Bone marrow (tissue), 2 donors: ENCODE data around the gene ZFHX3.

Source experiments
- DNase-seq, 2 donors: peaks; one replicate each; lab custom pipeline; 2025; lab: John Stamatoyannopoulos, UW

Gene ZFHX3

DNA sequence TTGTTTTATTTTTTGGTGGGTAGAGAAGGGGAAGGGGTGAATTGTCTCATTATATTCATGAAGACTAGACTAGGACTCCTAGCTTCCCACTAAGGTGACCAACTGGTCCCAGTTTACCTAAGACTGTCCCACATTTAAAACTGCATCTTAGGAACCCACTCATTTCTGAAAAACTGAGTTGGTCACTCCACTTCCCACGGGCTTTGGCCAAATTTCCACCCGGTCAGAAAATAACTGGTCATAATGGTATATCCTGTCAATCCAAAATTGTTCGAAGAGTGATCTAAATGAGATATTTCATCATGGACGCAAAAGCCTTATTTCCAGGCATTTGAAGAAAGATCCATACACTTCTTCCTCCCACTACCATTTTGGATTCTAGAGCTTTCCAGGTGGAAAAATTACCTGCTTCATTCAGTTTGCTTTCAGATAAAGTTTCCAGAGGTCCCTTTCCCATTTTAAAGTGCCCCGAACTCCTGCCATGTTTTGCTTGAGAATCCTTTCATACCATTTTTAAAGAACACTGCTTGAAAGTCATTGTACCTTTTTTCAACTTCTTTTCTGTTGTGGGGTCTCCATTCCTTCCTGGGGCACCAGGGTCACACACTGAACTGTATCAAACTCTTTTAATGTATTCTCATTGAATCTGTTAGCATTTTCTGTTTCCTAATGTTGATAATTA, 21.8 kb upstream of the ZFHX3 start:
- no peak for DNase-seq

DNA sequence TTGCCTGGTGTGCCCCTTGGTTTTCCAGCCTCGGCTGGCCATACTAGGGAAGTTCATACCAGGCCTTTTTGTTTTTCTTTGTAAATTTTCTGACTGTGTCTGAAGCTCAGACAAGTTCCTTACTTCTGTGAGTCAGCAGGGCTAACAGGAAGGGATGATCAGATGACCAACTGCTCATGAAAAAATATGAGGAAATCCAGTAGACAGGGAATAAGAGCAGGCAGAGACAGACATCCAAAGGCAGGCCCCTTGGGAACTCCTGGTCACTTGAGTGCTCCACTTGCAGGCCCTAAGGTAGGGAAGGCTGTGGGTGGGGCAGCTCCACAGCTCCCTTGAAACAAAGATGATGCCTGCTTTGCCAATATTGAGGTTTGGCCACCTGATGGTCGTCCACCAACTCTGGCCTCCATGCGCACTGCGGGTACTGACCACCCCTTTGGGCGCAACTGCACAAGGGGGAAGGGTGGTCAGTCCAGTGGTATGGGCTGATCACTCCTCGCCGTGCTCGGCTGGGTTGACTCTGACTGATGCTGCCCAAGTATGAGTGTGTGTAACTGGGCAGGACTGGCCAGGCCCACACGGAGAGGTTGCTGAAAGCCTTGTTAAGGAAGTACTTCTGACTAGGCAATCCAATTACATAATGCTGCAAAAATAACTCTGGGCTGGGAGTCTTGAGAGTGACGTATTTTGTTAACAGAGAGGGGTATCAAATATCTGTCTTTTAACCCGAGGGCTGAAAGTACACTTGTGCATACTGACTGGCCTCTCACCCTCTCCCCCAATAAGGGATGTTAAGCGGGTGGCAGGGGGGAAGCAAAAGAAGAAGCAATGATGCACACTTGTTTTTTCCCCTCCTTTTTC, 20.8 kb upstream of the ZFHX3 start:
- DNase-seq = peak in 1 of 2 donors; percentile 47

DNA sequence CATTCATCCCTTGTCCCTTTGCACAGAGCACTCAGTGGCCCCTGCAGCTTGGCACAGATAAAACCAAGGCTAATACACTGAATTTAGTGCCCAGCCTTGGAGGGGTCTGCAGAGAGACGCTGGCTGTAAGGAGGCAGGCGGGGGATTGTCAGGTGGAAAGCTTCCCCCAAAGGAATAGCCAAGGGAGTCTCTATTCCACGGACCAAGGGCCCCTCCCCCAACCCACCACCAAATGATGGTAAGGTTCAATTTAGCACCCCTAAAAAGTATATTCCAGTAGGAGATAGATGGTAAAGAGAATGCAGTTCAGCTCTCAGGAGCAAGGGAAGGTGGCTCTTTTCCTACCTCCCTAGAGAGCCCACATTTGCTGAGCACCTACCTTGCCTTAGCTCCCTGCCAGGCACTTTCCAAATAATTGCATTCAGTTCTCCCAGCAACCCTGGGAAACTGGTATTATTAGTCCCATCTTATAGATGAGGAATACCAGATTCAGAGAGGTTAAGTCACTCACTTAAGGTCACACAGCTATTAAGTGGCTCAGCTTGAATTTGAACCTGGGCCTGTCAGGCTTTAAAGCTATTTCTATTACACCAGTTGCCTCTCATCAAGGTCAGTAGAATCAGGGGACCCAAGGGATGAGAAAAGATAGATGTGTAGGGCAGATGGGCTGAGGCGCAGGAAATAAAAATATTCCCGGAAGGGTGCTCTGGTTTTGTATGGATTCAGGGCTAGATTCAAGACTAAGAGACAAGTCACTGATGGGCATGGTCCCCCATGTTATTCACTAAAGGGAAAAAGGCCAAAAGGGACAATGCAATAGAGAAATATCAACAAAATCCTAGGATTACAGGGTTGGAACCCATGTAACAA, 20.0 kb upstream of the ZFHX3 start:
- no peak for DNase-seq

DNA sequence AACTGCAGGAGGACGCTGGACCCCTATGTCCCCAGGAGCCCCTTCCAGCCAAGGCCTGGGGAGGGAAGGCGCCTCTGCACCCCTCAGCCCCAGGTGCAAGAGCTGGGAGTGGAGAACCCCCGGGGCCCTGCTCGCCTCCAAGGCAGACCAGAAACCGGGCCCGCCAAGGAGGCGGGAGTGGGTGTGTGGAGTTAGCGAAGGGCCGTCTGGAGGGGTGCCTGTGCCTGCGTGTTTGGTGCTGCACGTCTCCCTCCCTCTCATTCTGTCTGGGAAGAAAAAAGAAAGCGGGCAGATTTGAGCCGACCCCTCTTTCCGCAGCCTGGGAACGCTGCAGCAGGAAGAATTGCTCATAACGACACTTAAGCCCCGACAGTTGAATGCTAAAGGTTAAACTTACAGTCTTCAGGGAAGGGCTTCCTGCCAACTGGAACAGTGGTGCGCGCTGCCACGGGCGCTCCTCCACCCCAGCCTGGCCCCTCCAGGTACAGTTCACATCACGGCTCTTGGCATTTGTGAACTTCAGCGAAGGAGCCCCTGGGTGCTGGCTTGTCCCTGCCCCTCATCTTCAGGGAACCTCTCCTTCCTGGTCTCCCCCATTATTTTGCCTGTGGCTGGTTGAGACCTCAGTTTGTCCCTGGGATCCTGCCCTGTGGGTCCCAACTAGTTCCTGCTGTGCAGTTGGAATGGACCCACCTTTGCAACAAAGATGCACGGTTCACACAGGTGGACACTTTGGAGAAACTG, 19.2 kb upstream of the ZFHX3 start:
- DNase-seq = no peak

DNA sequence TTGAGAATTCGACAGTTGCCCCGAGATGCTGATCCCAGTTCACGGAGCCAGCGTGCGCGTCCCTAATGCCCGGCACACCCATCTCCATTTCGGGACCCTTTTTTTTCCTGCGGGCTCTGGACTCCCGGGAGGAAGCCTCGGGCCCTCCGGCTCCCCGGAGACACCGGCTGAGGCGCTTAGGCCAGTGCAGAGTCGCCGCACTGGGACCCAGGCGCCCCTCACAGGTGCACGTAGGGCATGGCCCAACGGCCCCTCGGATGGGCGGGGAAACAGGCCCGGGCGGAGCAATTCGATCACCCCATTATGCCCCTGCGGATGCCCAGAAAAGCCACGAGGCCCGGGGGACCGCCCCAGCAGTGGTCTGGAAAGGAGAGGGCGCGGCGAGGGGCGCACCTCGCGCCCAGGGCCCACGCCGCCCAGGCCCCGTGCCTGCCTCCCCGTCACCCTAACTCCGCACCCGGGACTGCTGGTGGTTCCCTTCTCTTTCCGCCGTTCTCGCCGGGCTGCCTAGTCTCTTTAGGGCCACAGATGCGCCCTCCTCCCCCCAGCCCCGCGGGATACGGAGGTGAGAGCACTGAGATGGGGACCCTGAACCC, 18.5 kb upstream of the ZFHX3 start:
- DNase-seq = no peak

DNA sequence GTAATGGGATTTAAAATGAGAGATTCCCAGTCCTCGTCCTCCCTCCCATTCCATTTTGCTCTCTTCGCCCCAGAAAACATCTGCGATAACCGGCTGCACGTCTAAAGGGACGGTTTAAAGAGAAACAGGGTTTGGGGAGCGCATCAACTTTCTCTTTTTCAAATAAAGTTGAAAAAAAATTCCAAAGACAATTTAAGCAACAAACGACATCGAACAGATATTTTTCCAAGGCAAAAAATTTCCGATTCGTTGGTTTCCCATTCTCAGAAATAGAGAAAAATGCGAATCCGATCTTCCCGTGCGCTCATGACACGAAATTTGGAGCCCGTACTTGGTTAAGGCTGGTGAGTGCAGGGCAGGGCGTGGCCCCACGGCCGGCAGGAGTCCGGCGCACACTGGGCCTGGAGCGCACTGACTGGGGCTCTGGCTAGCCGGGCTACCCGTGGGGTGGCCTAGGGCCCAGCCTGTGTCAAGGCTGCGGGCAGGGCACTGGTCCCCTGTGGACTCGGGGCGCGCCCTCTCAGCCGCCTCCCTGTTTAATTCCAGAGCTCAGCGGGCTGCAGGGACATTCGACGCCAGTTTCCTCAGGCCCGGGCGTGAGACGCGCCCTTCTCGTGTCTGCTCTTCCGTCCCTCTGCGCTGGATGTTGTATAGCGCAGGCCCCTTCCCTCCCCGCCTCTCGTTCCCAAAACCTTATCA, 17.9 kb upstream of the ZFHX3 start:
- no peak for DNase-seq

DNA sequence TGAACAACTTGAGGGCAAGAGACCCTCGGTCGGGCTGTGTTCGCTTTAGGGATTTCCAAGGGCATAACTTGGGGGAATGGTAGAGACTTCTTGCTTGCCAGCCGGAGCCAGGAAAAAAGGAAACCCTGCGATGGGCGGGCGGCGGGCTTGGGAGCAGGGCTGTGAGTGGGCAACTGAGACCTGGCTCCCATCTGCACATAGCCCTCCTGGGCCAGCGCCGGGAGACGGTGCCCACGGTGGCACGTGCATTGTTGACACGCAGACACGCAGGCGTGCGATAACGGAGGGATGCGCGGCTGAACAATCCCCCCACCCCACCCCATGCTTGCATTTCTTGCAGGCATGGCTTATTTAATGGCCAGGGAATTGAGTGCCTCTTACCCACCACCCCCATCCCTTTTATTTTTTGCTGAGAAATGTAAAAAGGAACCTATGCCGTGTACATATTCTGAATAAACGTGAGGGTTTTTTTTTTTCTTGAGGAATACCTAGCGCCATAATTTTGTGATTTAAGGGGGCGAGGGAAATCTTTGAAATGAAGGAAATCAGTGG, 17.1 kb upstream of the ZFHX3 start:
- no peak for DNase-seq

DNA sequence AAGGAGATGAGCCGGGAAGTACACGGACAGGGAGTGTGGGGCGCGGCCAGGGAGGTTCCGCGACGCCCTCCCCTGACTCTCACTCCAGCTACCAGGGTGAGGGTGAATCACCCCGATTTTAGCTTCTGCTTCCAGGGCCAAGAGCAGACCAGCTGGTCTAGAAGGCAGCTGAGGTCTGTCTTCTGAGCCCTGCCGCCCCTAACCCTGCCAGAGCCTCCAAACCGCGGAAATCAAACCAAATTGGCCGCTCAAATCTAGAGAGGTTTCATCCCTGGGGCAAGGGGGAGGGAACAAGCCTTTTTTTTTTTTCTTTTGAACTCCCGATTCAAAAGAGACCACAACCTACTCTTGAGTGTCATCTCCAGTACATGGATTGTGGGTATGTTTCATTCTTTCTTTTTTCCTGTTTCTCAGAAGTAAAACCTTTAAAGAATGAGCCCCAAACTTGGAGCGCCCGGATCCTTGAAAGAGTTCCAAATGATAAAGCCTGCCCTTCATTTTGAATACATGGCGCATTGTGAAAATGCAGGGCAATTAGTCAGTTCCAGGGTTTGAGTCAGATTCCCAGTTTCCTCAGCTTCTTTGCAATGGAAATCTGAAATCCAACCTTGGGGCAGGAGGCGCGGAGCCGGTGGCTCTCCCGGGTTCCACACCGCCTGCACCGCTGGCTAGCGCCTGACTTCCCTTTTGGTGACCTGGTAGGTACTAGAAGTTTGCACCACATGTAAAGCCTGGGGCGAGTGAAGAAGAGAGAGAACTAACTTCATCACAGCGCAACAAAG, 16.5 kb upstream of the ZFHX3 start:
- peak in 1 of 2 donors; percentile 21 for DNase-seq

DNA sequence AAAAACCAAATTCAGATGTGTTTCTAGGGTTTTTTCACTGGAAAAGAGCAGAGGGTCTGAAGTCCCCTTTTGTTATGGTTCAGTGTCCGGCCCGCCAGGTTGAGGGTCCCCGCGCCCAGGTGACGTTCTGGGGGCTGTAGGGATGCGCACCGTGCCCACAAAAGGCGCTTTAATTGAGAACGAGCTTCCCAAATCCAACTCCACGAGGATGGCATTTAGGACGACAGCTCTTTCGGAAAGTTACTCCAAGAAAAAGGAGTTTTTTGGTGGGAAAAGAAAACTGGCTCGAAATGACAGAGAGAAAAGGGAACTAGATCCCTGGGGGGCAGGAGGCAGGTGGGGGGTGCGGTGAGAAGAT, 15.9 kb upstream of the ZFHX3 start:
- no peak for DNase-seq

DNA sequence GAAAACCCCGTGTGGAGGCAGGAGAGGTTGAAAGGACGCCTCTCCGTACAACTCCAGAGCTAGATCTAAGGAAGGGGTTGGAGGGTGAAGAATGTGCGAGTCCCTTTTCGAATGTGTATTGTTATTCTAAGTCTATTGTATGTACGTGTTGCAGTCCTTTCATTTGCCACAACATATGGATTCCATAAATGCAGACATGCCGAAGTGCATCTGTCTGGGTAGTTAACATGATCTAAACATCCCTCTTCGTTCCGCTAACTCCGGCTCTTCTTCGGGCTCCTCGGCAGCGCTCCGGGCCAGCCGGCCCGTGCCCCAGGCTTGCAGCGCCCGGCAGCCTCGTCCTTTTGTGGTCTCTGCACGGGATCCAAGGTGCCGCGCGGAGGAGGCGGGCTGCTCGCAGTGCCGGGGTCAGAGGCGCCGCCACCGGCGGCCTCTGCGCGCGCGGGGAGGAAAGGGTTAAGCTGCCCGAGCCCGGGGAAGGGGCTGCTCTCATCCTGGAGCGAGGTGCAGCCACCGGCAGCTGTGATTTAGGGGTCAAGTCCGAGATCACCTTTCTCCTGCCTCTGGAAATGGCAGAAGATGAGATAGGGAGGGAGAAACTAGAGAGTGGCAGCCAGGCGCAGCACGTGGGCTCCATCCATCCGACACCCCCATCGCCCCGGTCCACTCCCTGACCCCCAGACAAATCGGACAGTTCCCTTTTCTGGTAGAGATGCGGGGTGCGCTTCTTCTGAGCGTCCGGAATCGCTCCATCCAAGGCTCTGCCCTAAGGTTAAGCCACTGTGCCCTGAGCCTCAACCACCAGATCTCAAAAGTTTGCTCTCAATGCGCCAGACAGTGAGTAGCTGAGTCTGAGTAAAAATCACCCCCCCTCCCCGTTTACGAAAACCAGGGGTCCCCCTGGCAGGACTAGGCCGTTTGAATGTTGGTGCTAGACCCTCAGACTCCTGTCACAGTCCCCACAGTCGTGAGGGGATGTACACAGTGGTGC, 15.1 kb upstream of the ZFHX3 start:
- no peak for DNase-seq

DNA sequence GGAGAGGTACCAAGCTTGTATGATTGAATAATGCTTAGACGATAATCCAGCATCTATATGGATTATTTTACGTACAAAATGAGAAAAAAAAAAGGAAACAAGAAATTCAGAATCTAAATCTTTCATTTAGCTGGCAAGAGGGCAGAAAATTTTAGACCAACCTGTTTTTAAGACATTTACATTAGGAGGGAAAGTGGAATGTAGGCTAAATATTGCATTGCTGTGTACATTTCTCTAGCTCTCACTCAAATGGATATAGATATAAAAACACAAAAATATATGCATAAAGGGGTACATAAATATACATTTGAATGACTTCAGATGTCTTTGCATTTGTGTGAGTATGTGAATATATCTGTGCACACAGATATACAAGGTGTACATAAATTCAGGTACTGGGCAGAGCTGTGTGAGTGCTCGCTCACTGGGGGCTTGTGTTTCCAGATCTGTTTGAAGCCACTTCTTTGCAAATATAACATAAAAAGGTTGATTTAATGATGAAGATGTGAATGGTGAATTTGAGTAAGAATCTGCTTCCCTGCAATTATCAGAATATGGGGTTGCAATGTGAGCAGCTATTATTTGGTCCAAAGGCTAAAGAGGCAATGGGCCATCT, 14.2 kb upstream of the ZFHX3 start:
- DNase-seq = no peak

DNA sequence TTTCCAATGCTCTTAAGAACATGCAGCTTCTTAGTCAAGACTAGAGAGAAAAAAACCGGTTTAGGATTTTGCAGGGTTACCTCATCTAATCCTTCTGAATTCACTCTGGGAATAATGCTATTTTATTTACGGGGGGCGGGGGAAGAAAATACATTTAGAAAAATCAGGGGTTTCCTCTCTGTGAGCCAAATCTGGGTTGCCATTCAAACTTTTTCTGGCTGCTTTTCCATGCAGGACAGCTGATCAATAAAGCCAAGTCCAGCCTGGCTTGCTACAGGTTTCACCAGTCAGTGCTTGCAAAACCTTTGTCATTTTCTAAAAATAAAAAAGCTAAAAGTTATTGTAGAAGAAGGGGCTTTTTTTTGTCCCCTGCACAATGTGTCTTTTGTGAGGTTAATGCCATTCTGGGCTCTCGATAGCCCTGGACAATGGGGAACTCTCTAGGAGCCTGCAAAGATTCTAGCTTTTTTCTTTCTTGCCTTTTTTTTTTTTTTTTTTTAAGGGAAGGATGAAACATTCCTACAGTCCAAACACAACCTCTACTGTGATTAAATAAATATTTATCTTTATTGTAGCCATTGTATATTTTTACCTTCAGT, 13.1 kb upstream of the ZFHX3 start:
- DNase-seq = no peak

DNA sequence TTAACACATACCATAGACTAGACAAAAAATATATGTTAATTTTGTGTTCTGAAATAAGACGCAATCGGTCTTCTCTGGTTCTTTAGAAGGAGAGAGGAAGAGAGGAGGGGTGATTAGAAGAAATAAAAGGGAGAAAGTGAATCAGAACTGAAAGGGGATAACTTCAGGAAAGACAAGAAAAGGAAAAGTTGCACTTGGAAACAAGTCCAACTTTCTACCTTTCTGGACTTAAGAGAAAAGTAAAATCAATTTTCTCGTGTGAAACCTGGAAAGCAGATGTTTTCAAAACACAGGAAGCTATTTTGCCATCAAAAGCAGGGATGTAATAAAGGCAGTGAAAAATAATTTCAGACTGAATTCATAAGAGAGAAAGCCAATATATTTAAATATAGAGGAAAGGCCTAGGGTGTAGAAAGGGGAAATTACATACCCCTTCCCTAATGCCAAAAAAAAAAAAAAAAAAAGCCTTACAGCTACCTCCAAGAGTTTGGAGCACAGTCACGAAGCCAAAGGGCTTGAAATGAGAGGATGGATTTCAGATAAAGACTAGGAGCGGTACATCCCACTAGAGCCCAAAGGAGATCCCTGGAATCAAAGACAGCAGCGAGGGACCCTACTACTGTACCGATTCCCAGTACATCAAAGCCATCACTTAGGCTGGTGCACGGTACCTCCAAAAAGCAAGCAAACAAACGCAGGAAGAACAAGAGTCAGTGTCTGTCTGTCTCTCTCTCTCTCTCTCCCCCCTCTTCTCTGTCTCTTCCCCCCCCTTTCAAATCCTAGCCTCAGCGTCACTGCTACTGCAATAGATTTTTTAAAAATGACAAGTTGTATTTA, 12.1 kb upstream of the ZFHX3 start:
- DNase-seq = no peak

DNA sequence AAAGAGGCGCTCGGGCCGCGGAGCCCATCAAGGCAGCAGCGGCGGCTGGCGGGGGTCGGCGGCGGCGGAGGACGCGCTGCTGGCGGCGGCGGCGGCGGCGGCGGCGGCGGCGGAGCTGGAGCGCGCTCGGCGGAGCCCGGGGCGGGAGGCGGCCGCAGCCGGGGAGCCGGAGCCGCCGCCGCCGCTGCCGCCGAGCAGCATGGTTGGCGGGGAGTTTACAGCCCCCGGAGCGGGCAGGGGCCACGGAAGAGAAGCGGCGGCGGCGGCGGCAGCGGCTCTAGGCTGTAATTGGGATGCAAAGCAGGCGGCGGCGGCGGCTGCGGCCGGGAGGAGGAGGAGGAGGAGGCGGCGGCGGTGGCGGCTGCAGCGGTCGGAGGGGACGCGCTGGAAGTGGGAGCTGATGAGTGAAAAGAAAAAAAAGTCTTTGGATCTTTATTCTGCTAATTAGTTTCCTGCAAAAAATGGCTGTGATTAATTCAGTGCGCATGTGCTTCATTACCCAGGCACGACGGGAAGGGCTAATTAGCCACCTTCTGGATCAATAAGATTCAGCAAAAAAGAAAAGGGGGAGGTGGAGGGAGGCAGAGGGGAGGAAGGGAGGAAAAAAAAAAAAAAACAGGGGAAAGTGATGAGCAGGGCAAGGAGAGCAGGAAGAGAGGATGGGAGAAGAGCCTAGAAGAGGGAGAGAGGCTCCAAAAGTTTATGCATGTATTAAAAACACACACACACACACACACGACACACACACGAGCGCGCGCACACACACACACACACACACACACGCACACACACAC, 10.9 kb upstream of the ZFHX3 start:
- DNase-seq = no peak

DNA sequence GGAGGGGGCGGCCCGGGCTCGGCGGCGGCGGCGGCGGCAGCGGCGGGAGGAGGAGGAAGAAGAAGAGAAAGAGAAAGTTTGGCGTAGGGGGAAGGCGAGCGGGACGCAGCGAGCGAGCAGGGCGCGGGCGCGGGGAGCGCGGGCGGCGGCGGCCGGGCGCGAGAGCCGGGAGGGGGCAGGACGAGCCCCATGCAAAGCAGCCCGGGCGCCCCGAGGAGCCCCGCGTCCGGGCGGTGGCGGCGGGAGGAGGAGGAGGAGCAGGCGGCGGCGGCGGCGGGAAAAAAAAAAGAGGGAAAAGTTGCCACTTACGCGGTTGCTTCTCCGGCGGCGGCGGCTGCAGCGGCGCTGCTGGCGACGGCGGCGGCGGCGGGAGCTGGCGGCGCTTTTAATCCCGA, 10.3 kb upstream of the ZFHX3 start:
- peak in 1 of 2 donors; percentile 53 for DNase-seq
